Esophagus squamous epithelium (tissue), 5 donors: ENCODE data around the gene LENEP. TPM values are rescaled to one million over a fixed set of nuclear protein-coding genes. Genes with fewer than 3 reads are reported as not detected.

Experiments
- DNase-seq: peaks from one replicate; lab custom pipeline; 2025; lab: John Stamatoyannopoulos, UW
- H3K27ac ChIP-seq, 4 donors: fragments of 200-600 bp; sonication (generic); one replicate each; pipeline ENCODE4 v1.5.1; 2016 to 2019; ENCODE audit warnings: mild to moderate bottlenecking in 1 of 4
- H3K27me3 ChIP-seq, 4 donors: fragments of 200-600 bp; sonication (generic); 1 replicate in 3 of 4; 2 replicates in 1 of 4; pipeline versions ENCODE4 v1.5.1 to v1.6.0; 2017 to 2021; ENCODE audit warnings: antibody characterized with exemption in 1 of 4
- H3K36me3 ChIP-seq, 3 donors: fragments of 200-600 bp; sonication (generic); one replicate each; pipeline ENCODE4 v1.5.1; 2016 to 2019
- H3K4me1 ChIP-seq, 3 donors: fragments of 200-600 bp; sonication (generic); one replicate each; pipeline ENCODE4 v1.5.1; 2017 to 2019
- H3K4me3 ChIP-seq, 4 donors: fragments of 200-600 bp; sonication (generic); 1 replicate in 3 of 4; 2 replicates in 1 of 4; pipeline ENCODE4 v1.5.1; 2016 to 2019; ENCODE audit warnings: mild to moderate bottlenecking in 2 of 4, moderate library complexity in 1 of 4
- H3K9me3 ChIP-seq, 3 donors: fragments of 200-600 bp; sonication (generic); one replicate each; pipeline ENCODE4 v1.5.1; 2016 to 2019
- CTCF ChIP-seq, 6 experiments: fragments of 450-650 bp in 4 of 6; fragments of 200-600 bp in 2 of 6; sonication (generic) in 2 of 6; IDR thresholded peaks; one replicate each; pipeline ENCODE4 v1.5.1; 2016 to 2019; ENCODE audit warnings: antibody characterized with exemption in 6 of 6, mild to moderate bottlenecking in 4 of 6, moderate library complexity in 4 of 6
- POLR2A ChIP-seq, 4 donors: fragments of 450-650 bp; IDR thresholded peaks; one replicate each; pipeline ENCODE4 v1.6.1; 2017; ENCODE audit warnings: antibody characterized with exemption in 4 of 4, mild to moderate bottlenecking in 4 of 4, moderate library complexity in 3 of 4
- WGBS, 2 donors: methylation state at CpG; one replicate each; pipeline ENCODE4 v1.1.5; 2018; 5-methylcytosine and 5-hydroxymethylcytosine counted together
- intact Hi-C: fragments of 100-400 bp; cut with DNase I; formaldehyde crosslinking; loops from one replicate; pipeline ENCODE4 v1.15.0; 2022
- total RNA-seq, 4 donors: library from RNA; depleted of rRNA; stranded (reverse); fragments of >200 nt; gene quantifications; one replicate each; pipeline ENCODE4 v1.1.0, GENCODE V29; 2016
- donor health status: DM: yes; HTN: yes; CAD: no.

The LENEP gene
- total RNA-seq, 4 donors from 2014 or later = not detected

GRCh38 chr1:154962795-154963330 lies 30.5 kb upstream of the LENEP start:
- Histone ChIP-seq H3K9me3 (no peaks in the 10 kb centered on the region), H3K4me3 (peak overlapping the region; percentile 67 to 98 (median 79)), H3K36me3 (peaks cover 16 to 74% (median 51%) of the 10 kb centered on the region in 3 donors), H3K27ac (peak overlapping the region; percentile 95 to 99 (median 98)), H3K27me3 (no peaks in the 10 kb centered on the region), H3K4me1 (peaks cover 16 to 65% (median 26%) of the 10 kb centered on the region in 3 donors)
- TF ChIP-seq POLR2A (IDR thresholded peaks at IDR 0.05) (no peak), CTCF (IDR thresholded peaks at IDR 0.05) (no peak)
- DNase-seq = no peak
- 40 to 59% methylated on average over 3 to 6 of the region's 6 CpGs for WGBS, 2 donors
- intact Hi-C loops = loop anchor here (5.0 to 10.0 kb wide), 2 partner anchors 34 to 102 kb away; partner anchors contain the start of gene EFNA4

GRCh38 chr1:154963643-154964042 lies 29.7 kb upstream of the LENEP start:
- no peaks in the 10 kb centered on the region for H3K27me3 ChIP-seq
- peak overlapping the region in 3 of 4 donors; percentile 95 to 99 (median 97) for H3K27ac ChIP-seq
- intact Hi-C loops = loop anchor here (5.0 to 10.0 kb wide), 2 partner anchors 34 to 101 kb away; partner anchors contain the start of gene EFNA4
- peaks cover 10 to 74% (median 58%) of the 10 kb centered on the region in 3 donors for H3K36me3 ChIP-seq
- H3K4me1 ChIP-seq = peaks cover 18 to 67% (median 31%) of the 10 kb centered on the region in 3 donors
- no peak for TF ChIP-seq CTCF (IDR thresholded peaks at IDR 0.05)
- TF ChIP-seq POLR2A (IDR thresholded peaks at IDR 0.05) = no peak
- H3K9me3 ChIP-seq = no peaks in the 10 kb centered on the region
- 77 to 78% methylated on average over 7 to 8 of the region's 8 CpGs for WGBS, 2 donors
- DNase-seq = no peak
- no peak overlapping the region for H3K4me3 ChIP-seq

- 82 to 86% methylated on average over 5 to 6 of the region's 6 CpGs for WGBS, 2 donors
Measured at GRCh38 chr1:154964359-154964758, 29.0 kb upstream of the LENEP start.

GRCh38 chr1:154966111-154966510 lies 27.3 kb upstream of the LENEP start:
- Histone ChIP-seq H3K4me3 (no peak overlapping the region), H3K9me3 (no peaks in the 10 kb centered on the region), H3K36me3 (peaks cover 7 to 75% (median 49%) of the 10 kb centered on the region in 3 donors), H3K4me1 (peaks cover 34 to 68% (median 42%) of the 10 kb centered on the region in 3 donors), H3K27me3 (no peaks in the 10 kb centered on the region), H3K27ac (peak overlapping the region in 1 of 4 donors; percentile 96)
- intact Hi-C loops = loop anchor here (10.0 kb wide), 1 partner anchor 99 kb away; the partner anchor contains the start of gene EFNA4
- DNase-seq = no peak
- TF ChIP-seq POLR2A (IDR thresholded peaks at IDR 0.05) = no peak
- TF ChIP-seq CTCF (IDR thresholded peaks at IDR 0.05) = no peak
- 94 to 96% methylated on average over 4 to 6 of the region's 7 CpGs for WGBS, 2 donors

More at GRCh38 chr1:154964359-154964758, 29.0 kb upstream of the LENEP start:
- Histone ChIP-seq H3K4me1 (peaks cover 25 to 67% (median 38%) of the 10 kb centered on the region in 3 donors), H3K27ac (no peak overlapping the region), H3K4me3 (no peak overlapping the region), H3K36me3 (peaks cover 7 to 74% (median 51%) of the 10 kb centered on the region in 3 donors), H3K27me3 (no peaks in the 10 kb centered on the region), H3K9me3 (no peaks in the 10 kb centered on the region)
- intact Hi-C loops = loop anchor here (5.0 to 10.0 kb wide), 2 partner anchors 33 to 100 kb away; partner anchors contain the start of gene EFNA4
- TF ChIP-seq POLR2A (IDR thresholded peaks at IDR 0.05) (no peak), CTCF (IDR thresholded peaks at IDR 0.05) (no peak)
- DNase-seq = no peak

GRCh38 chr1:154967331-154967950 lies 25.9 kb upstream of the LENEP start:
- DNase-seq = no peak
- Histone ChIP-seq H3K36me3 (peaks cover 7 to 75% (median 49%) of the 10 kb centered on the region in 3 donors), H3K9me3 (no peaks in the 10 kb centered on the region), H3K27me3 (no peaks in the 10 kb centered on the region), H3K4me1 (peaks cover 46 to 76% (median 53%) of the 10 kb centered on the region in 3 donors), H3K27ac (peak overlapping the region; percentile 48 to 99 (median 98)), H3K4me3 (no peak overlapping the region)
- TF ChIP-seq CTCF (IDR thresholded peaks at IDR 0.05) = no peak
- WGBS, 2 donors = 44 to 60% methylated on average over 2 of the region's 5 CpGs
- intact Hi-C loops = loop anchor here (10.0 kb wide), 1 partner anchor 97 kb away; the partner anchor contains the start of gene EFNA4
